Left colon (tissue), 2 donors: ENCODE results near the gene MYH7. TPM values are rescaled to one million over a fixed set of nuclear protein-coding genes. Genes with fewer than 3 reads are reported as not detected.

Source experiments
- ATAC-seq: fragments of 200-7000 bp; cut with Tn5 transposase; one replicate; pipeline ENCODE4 v1.9.1; 2020; ENCODE audit warnings: mild to moderate bottlenecking, moderate library complexity
- DNase-seq, 2 donors: peaks; one replicate each; pipeline ENCODE4 v3.0.0-alpha.2; 2020
- intact Hi-C, 2 donors: fragments of 100-400 bp; cut with DNase I in 1 of 2; cut with micrococcal nuclease in 1 of 2; formaldehyde crosslinking; loops; one replicate each; pipeline versions ENCODE4 v1.11.2 to v1.14.0; 2022; cut with DNase I, micrococcal nuclease
- total RNA-seq, 2 donors: library from RNA; stranded (reverse); fragmentation: NEBNext Ultra II Directional; extraction: Animal tissue kit (Norgen Biotek cat#: 25700); gene quantifications; one replicate each; pipeline ENCODE4 v1.2.1, GENCODE V29; 2021
- donor health status: DM: no; HTN: no; CAD: no.
- donor health status: DM: yes; HTN: yes; CAD: no.

MYH7 gene
- total RNA-seq, 2 donors from 2014 or later = not detected

DNA sequence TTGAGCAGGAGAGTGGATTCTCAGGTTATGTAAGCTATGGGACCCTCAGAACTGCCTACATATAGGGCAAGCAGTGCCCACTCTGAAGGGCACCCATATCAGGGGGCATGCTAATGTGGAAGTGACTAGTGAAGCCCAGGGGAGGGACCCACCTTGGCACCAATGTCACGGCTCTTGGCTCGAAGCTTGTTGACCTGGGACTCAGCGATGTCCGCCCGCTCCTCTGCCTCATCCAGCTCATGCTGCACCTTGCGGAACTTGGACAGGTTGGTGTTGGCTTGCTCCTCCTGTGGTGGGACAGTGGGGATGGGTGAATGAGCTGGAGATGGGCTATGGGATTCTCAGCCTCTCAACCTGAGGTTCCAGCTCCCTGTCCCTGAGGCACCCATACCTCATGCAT lies 53.2 kb downstream of the MYH7 start:
- DNase-seq (no peak), ATAC-seq (no peak)
- intact Hi-C loops = loop anchor here in 1 of 2 donors (10.0 kb wide), 1 partner anchor 117 kb away; no protein-coding TSS in a partner anchor

DNA sequence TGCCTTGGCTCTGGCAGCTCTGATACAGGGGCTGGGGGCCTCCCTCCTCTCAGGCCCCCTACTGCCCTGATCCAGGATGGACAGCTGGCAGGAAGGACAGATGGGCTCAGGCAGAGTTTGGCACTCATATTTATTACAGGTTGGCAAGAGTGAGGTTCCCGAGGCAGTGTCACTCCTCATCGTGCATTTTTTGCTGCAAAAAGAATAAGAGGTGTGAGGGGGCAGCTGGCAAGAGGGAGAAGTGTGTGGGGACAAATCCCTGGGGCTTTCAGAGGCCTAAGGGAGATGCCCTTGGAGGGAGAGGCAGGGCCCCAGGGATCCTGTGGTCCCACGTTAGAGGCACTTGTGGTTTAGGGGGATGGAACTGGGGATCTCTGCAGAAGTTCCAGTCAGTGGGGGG lies 53.6 kb downstream of the MYH7 start:
- no peak for DNase-seq
- no peak for ATAC-seq
- intact Hi-C loops = loop anchor here in 1 of 2 donors (2.0 to 10.0 kb wide), 2 partner anchors 53 to 117 kb away; no protein-coding TSS in a partner anchor

DNA sequence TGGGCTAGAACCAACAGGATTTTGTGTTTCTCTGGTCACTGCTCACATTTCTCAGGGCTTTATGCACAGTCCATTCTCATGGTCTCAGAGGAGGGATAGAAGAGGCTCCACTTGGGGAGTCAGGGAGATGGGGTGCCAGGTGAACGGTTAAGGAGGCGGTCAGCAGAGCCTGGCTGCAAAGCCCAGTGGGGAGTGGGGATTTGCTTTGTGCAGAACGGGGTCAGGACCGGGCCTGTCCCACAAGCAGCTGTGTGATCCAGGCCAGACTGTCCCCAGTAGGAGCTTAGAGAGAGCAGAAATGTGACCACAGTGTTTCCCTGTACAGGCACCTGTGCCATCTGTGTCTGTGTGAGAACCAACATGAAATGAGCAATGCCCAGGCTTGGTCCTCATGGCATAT lies 54.5 kb downstream of the MYH7 start:
- DNase-seq (no peak), ATAC-seq (no peak)
- intact Hi-C loops = loop anchor here in 1 of 2 donors (2.0 to 10.0 kb wide), 2 partner anchors 52 to 116 kb away; no protein-coding TSS in a partner anchor

DNA sequence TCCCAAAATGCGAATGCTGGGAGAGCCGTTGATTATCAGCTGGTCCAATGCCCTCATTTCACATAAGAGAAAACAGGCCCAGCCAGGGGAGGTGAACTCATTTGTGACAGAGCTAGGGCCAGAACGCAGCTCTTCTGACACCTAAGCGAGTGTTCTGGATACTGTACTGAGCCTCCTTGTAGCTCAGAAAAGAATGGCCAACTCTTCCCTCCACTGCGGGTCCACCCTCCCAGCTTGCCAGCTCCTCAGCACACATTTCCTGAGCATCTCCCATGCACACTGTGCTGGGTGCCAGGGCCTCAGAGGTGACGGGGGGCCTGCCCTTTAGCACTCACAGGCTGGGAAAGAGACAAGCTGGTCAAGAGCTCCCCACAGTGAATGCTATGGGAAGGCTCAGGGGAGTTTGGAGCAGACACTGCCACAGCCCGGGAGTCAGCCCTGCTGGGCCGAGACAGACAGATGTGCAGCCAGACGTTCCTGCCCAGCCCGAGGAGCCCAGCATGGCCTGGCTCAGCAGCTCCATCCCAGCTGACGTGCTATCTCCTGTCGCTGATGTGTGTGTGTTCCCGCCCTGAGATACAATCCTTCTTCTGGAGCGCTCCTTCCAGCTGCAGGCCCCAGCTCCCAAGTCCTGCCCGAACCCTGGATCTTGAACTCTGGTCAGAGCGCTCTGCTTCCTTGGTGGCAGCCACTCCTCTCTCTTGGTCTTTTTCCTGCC lies 55.1 kb downstream of the MYH7 start:
- DNase-seq (no peak), ATAC-seq (peak; percentile 73)
- intact Hi-C loops = loop anchor here in 1 of 2 donors (2.0 to 10.0 kb wide), 2 partner anchors 52 to 116 kb away; no protein-coding TSS in a partner anchor

DNA sequence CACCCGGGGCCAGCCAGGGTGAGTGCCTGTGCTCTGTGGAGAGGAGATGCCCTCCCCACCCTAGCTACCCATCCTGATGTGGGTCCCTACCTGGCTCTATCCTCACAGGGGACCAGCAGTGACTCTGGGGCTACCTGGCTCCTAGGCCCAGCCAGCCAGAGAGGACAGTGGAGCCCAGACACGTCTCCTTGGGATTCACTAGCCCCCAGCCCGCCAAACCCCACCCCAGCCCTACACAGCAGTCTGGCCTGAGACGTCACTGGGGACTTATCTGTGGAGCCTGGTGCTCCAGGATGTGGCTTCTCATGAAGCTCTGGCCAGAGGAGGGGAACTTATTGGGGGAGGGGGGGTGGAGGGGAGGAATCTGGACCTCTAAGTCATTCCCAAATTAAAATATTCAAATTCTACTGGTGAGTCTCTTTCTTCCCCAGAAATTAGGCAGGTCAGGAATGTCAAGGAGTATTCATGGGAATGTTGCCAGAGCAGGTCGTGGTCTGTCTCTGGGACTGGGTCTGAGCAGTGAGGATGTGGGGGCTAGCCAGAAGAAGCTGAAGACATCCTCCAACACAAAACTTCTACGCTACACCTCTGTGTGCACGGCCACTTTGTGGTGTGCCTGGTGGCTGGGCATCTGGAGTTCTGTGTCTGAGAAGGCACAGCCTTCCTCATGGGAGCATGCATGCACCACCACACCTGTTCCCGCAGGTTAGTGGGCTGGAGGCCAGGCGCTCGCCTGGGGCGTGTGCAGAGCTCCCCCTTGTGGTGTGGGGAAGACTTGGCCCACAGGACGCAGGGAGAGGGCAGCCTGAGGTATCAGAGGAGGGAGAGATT lies 55.9 kb downstream of the MYH7 start:
- ATAC-seq (peak; percentile 94), DNase-seq (peak; percentile 54 to 75)
- intact Hi-C loops = loop anchor here in 1 of 2 donors (2.0 to 10.0 kb wide), 2 partner anchors 51 to 115 kb away; no protein-coding TSS in a partner anchor

DNA sequence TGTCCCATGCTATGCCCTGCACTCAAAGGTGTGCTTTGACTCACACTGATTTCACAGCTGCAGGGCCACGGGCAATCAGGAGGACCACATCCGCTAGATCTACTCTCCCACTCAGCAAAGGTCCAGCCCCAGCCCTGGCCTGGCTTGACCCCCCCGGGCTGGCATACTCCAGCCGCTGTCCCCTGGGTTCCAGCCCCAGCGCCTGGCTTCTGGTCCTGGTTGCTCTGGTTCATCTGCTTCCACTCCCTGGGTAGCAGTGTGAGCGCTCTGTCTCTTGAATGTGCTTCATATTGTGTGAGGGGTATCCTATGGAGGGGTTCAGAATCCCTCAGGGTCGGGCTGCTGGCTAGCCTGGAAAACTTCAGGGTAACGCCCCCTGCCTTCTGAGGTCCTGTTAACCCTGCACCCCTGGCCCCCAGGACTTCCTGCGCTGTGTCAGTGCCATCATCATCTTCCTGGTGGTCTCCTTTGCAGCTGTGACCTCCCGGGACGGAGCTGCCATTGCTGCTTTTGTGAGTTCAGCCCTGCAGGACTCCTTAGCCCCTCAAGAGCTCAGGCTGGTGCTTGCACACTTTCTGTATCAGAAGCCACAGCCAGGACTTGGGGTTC lies 56.7 kb downstream of the MYH7 start:
- DNase-seq (no peak), ATAC-seq (no peak)
- intact Hi-C loops = no loop called here

DNA sequence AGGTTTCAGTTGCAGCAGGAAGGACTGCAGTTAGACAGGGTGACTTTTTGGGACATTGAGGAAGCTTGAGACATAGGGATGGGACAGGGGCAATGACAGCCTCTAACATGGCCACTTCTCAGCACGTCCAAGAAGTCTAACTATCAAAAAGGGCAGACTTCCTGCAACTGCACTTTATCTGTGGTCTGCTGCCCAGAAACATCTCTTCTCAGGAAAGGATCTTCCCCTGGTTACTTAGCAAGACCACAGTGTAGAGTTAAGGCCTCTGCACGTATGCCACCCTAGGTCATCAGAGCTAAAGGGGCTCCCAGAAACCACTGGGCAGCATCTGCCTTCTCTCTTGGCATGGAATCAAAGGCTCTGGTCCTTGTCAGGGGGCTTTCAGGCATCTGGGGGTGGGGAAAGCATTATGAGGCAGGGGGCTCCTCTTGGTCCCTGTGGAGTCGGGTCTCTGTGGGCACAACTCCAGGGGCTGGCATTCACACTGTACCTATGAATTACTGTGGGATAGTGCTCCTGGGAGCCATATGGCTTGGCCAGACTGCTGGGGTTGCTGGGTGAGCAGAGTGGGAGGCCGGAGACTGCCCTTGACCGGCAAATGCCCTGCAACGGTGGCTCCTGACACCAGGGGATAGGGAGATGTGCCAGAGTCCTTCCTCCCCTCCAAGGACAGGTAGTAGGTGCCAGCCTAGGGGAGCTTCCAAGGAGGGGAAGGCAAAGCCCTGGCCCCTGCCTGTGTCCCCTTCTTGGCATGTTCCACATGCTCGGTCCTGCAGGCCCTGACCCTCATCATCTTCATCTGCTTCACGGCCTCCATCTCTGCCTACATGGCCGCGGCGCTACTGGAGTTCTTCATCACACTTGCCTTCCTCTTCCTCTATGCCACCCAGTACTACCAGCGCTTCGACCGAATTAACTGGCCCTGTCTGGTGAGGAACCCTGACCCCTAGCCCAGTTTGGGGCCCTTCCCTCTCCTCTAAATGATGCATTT lies 57.6 kb downstream of the MYH7 start:
- ATAC-seq (no peak), DNase-seq (no peak)
- intact Hi-C loops = no loop called here

DNA sequence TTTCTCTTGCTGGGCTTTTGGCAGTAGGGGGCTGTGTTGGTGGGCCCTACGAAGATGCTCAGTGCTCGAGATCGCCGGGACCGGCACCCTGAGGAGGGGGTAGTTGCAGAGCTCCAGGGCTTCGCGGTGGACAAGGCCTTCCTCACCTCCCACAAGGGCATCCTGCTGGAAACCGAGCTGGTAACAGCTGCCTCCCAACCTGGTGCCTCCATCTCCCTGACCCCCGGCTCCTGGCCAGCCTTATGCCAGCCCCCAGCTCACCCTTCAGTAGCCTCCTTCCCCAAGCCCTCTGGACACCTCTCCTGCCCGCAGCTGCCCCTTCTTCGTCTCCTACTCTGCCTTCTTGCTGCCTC lies 58.3 kb downstream of the MYH7 start:
- intact Hi-C loops = no loop called here
- no peak for ATAC-seq

DNA sequence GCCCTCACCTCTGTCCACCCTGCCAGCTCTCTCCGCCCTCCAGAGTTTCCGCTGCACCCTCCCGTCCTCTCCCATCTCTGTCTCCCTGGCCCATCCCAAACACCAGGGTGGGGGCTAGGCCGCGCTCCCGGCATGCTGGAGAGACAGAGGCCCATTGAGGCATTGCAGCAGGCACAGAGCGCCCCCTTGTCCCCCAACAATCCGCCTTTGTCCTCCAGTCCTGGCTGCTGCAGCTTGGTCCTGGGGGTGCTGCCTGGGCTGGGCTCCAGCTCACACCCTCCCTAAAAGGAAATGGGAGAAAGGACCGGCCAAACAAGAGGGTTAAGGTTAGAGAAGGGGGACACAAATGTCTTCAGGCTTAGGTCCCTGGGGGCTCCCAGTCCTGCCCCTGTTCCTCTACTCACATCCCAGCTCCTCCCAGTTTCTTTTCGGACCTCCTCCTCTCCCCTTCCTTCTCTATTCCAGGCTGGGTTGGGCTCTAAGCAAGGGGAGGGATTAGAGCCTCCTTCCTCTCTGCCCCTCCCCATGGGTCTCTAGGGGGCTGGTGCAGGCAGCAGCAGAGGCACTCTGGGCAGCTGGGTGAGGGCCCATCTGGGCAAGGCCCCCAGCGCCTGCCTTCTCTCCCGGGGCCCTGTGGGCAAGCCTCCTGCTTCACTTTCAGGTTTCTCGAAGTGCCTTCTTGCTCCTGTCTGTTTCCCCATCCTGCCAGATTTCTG lies 58.8 kb downstream of the MYH7 start, which contains the start of gene CMTM5:
Gene CMTM5, plus strand, starts transcription at position 565 of the 716 bp plus-strand sequence. CDS start 206 bp downstream, outside the sequence.
- DNase-seq (no peak), ATAC-seq (no peak)
- intact Hi-C loops = no loop called here

More for the DNA sequence above, 58.3 kb downstream of the MYH7 start:
- DNase-seq = no peak

DNA sequence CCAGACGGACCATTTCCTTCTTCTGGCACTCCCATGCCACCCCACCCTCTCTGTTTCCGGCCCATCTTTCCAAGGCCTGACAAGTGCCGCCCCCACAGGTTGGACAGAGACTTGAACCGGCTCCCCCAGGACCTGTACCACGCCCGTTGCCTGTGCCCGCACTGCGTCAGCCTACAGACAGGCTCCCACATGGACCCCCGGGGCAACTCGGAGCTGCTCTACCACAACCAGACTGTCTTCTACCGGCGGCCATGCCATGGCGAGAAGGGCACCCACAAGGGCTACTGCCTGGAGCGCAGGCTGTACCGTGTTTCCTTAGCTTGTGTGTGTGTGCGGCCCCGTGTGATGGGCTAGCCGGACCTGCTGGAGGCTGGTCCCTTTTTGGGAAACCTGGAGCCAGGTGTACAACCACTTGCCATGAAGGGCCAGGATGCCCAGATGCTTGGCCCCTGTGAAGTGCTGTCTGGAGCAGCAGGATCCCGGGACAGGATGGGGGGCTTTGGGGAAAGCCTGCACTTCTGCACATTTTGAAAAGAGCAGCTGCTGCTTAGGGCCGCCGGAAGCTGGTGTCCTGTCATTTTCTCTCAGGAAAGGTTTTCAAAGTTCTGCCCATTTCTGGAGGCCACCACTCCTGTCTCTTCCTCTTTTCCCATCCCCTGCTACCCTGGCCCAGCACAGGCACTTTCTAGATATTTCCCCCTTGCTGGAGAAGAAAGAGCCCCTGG lies 59.8 kb downstream of the MYH7 start:
- DNase-seq = no peak
- intact Hi-C loops = no loop called here
- no peak for ATAC-seq

DNA sequence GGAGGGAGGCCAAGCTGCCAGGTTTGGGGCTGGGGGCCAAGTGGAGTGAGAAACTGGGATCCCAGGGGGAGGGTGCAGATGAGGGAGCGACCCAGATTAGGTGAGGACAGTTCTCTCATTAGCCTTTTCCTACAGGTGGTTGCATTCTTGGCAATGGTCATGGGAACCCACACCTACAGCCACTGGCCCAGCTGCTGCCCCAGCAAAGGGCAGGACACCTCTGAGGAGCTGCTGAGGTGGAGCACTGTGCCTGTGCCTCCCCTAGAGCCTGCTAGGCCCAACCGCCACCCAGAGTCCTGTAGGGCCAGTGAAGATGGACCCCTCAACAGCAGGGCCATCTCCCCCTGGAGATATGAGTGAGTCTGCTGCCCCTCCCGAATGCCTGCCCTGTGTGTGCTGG lies 62.4 kb downstream of the MYH7 start:
- DNase-seq (no peak), ATAC-seq (no peak)
- intact Hi-C loops = no loop called here

DNA sequence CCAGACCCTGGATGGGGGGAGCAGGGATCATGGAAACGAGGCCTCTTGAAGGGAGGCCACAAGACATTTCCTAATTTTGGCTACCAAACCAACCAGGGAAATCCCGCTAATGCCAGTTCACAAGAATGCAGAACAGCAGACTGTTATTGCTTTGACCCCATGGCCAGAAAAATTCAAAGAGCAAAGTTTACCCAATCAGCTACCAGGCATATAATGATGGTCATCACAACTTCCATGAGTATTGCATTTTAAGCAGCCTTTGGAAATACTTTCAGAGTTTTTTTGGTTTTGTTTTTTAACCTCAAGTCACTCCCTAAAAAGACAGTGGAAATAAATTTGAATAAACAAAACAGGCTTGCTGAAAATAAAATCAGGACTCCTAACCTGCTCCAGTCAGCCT lies 63.0 kb downstream of the MYH7 start, which contains the start of gene IL25:
Gene IL25, plus strand, starts transcription at position 301 of the 400 bp plus-strand sequence.
- ATAC-seq (no peak), DNase-seq (no peak)
- intact Hi-C loops = no loop called here

DNA sequence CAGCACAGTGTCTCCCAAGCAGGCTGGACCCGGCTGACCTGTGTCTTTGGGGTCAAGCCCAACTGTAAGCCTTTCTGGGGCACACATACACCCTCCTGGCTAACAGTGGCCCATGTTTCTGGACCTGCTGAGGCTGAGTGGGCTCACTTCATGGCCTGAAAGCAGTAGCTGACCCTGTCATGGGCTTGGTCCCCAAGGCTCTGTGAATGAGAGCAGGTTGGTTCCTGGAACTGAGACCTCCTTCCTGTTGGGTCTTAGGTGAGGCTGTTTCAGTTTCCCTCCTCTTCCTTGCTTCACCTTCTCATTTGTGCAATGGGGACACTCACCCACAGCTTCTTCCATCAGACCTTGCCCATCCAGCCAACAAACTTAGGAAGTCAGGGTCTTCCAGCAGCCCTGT lies 63.6 kb downstream of the MYH7 start:
- DNase-seq (no peak), ATAC-seq (no peak)
- intact Hi-C loops = no loop called here

DNA sequence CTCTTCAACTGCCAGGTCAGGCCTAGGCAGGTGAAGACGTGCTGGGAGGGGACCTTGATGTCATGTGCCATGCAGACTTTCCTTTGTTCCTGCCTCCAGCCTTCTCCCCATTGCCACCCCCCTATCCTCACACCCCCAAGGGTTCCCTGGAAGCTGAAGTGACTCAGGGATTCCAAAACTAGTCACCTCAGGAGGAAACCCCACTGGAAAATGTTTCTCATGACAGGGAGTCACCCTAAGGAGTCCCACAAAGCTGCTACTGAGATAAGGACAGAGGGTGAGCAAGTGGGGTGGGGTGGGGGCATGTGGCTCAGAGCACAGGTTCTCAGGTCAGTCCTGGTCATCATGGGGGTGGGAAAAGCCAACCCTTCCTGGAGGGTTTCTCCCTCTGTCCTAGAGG lies 65.2 kb downstream of the MYH7 start:
- intact Hi-C loops = no loop called here
- DNase-seq (no peak), ATAC-seq (no peak)

DNA sequence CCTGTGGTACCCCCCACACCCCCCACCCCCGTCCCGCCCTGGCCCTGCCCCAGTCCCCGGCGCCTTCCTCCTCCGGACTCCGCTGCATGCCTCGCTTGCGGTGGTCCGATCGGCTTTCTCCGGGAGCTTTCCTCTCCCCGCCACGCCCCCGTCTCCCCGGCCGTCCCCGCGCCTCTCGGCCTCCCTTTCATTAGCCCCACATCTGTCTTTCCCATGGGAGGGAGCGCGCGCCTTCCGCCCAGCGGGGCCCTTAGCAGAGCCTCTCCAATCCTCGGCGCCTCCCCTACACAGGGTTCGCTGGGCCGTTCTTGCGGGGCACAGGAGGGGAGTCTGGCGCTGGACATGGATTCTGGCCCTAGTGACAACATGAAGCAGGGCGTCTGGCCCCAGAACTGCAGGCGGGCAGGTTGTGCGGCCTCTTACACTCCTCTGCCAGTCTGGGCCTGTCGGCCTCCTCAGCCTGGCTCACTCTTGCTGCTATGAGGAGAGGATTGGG lies 69.0 kb downstream of the MYH7 start:
- ATAC-seq (peak; percentile 21), DNase-seq (peak; percentile 47 to 52)
- intact Hi-C loops = no loop called here

DNA sequence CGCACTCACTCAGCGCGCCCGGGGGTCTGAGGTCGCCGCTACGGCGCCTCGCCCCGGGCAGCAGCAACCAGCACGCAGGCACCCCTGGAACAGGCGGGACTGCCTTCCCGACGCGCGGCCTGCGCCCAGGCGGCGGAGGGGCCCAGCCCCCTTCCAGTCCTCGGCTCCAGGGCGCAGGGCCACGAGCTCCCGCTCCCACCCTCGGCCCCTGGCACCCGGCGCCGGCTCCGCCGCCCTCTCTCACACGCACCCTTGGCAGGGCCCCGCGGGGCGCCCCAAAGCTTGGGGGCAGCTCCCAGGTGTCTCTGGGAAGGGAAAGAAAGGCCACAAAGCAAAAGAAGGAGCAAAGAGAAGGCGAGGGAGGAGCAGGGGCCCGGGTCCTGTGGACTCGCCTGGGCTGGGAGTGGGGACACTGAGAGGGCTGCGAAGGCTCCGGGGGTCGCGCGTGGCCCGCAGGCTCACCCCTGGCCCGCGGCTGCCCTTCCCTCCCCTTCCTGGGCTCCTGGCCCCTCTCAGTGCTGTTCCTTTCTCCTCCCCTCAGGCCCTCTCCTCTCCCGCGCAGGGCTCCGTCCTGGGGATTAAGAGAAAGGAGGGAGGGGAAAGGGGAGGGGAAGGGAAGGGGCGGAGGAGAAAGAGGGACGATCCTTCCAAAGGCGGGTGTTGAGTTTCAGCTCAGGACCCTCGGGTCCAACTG lies 69.6 kb downstream of the MYH7 start:
- DNase-seq (peak in 1 of 2 donors; percentile 36), ATAC-seq (peak; percentile 28)
- intact Hi-C loops = no loop called here
